H9 (cell line): ENCODE results near the gene MAP7D3. TPM values are rescaled to one million over a fixed set of nuclear protein-coding genes. Genes with fewer than 3 reads are reported as not detected.

Experiments used
- DNase-seq: peaks from one replicate; pipeline ENCODE4 v3.0.0-alpha.2; 2017
- H2AFZ ChIP-seq: one replicate; pipeline ENCODE4 v1.6.1; 2013; ENCODE audit warnings: mild to moderate bottlenecking, low read length, control low read depth, moderate library complexity
- H2AK5ac ChIP-seq: 2 replicates; pipeline ENCODE4 v1.6.1; 2013; ENCODE audit warnings: low read length, control low read depth, mixed read lengths; ENCODE audit not compliant: insufficient read length
- H2BK120ac ChIP-seq: one replicate; pipeline ENCODE4 v1.6.1; 2013; ENCODE audit warnings: low read depth, mild to moderate bottlenecking, low read length, control low read depth, inconsistent platforms; ENCODE audit not compliant: poor library complexity, severe bottlenecking
- H2BK12ac ChIP-seq: 2 replicates; pipeline ENCODE4 v1.6.1; 2013; ENCODE audit warnings: low read length, control low read depth, mixed read lengths, low read depth; ENCODE audit not compliant: insufficient read length
- H2BK15ac ChIP-seq: 2 replicates; pipeline ENCODE4 v1.6.1; 2013; ENCODE audit warnings: low read depth, low read length, control low read depth
- H2BK20ac ChIP-seq: one replicate; pipeline ENCODE4 v1.6.1; 2013; ENCODE audit warnings: low read depth, mild to moderate bottlenecking, low read length, control low read depth, inconsistent platforms; ENCODE audit not compliant: poor library complexity, severe bottlenecking
- H2BK5ac ChIP-seq: 2 replicates; pipeline ENCODE4 v1.6.1; 2013; ENCODE audit warnings: low read length, control low read depth, mixed read lengths; ENCODE audit not compliant: insufficient read length
- H3K14ac ChIP-seq: 2 replicates; pipeline ENCODE4 v1.6.1; 2013; ENCODE audit warnings: low read length, control low read depth; ENCODE audit not compliant: insufficient read depth
- H3K18ac ChIP-seq: 2 replicates; pipeline ENCODE4 v1.6.1; 2013; ENCODE audit warnings: low read depth, mild to moderate bottlenecking, mixed read lengths, low read length, control low read depth; ENCODE audit not compliant: insufficient read length
- H3K23ac ChIP-seq: 2 replicates; pipeline ENCODE4 v1.6.1; 2013; ENCODE audit warnings: low read length, control low read depth, mixed read lengths, low read depth; ENCODE audit not compliant: insufficient read length
- H3K23me2 ChIP-seq: 2 replicates; pipeline ENCODE4 v1.6.1; 2013; ENCODE audit warnings: low read depth, mild to moderate bottlenecking, mixed read lengths, low read length, control low read depth; ENCODE audit not compliant: insufficient read length, poor library complexity, severe bottlenecking
- H3K27ac ChIP-seq: 2 replicates; pipeline ENCODE4 v1.5.1; 2013; ENCODE audit warnings: low read length, control low read depth, mixed read lengths, low read depth; ENCODE audit not compliant: insufficient read length
- H3K27me3 ChIP-seq: 2 replicates; pipeline ENCODE4 v1.6.1; 2013; ENCODE audit warnings: low read length, control low read depth, inconsistent platforms; ENCODE audit not compliant: insufficient read depth
- H3K4ac ChIP-seq: 2 replicates; pipeline ENCODE4 v1.6.1; 2013; ENCODE audit warnings: low read depth, mild to moderate bottlenecking, control low read depth, inconsistent platforms, low read length, moderate library complexity
- H3K4me1 ChIP-seq: 2 replicates; pipeline ENCODE4 v1.6.1; 2013; ENCODE audit warnings: low read length, control low read depth, inconsistent platforms; ENCODE audit not compliant: insufficient read depth
- H3K4me2 ChIP-seq: 2 replicates; pipeline ENCODE4 v1.6.1; 2013; ENCODE audit warnings: low read length, control low read depth, mixed read lengths; ENCODE audit not compliant: insufficient read length, insufficient read depth
- H3K56ac ChIP-seq: 2 replicates; pipeline ENCODE4 v1.6.1; 2013; ENCODE audit warnings: low read depth, mild to moderate bottlenecking, mixed read lengths, low read length, control low read depth; ENCODE audit not compliant: insufficient read length
- H3K79me1 ChIP-seq: 2 replicates; pipeline ENCODE4 v1.6.1; 2013; ENCODE audit warnings: low read depth, mild to moderate bottlenecking, moderate library complexity, low read length, control low read depth, inconsistent platforms; ENCODE audit not compliant: insufficient read depth, poor library complexity, severe bottlenecking
- H3K79me2 ChIP-seq: 2 replicates; pipeline ENCODE4 v1.6.1; 2013; ENCODE audit warnings: low read length, control low read depth, inconsistent platforms; ENCODE audit not compliant: insufficient read depth
- H3K9ac ChIP-seq: 2 replicates; pipeline ENCODE4 v1.6.1; 2013; ENCODE audit warnings: low read length, control low read depth, mixed read lengths; ENCODE audit not compliant: insufficient read length; ENCODE audit errors: extremely low read depth
- H3K9me3 ChIP-seq: one replicate; pipeline ENCODE4 v1.6.1; 2013; ENCODE audit warnings: low read depth, low read length, inconsistent platforms; ENCODE audit not compliant: control insufficient read depth
- H3T11ph ChIP-seq: one replicate; pipeline ENCODE4 v1.6.1; 2013; ENCODE audit warnings: mild to moderate bottlenecking, low read length, control low read depth, inconsistent platforms
- H4K20me1 ChIP-seq: one replicate; pipeline ENCODE4 v1.6.1; 2013; ENCODE audit not compliant: control insufficient read depth, insufficient read length, insufficient read depth
- H4K5ac ChIP-seq: 2 replicates; pipeline ENCODE4 v1.6.1; 2013; ENCODE audit warnings: low read depth, mild to moderate bottlenecking, mixed read lengths, low read length, control low read depth; ENCODE audit not compliant: insufficient read length
- H4K8ac ChIP-seq: replicated peaks from 2 replicates; pipeline ENCODE4 v1.6.1; 2013; ENCODE audit warnings: low read length, control low read depth, mixed read lengths, low read depth; ENCODE audit not compliant: insufficient read length
- H4K91ac ChIP-seq: 2 replicates; pipeline ENCODE4 v1.6.1; 2013; ENCODE audit warnings: low read depth, mild to moderate bottlenecking, moderate library complexity, mixed read lengths, low read length, control low read depth; ENCODE audit not compliant: insufficient read length
- H3K27ac Mint-ChIP-seq, 3 experiments: 2 replicates in 2 of 3; 3 replicates in 1 of 3; pipeline ENCODE4 v1.8.0; 2020 to 2021; ENCODE audit warnings: mixed read lengths in 3 of 3, mild to moderate bottlenecking in 1 of 3, moderate library complexity in 1 of 3
- H3K27me3 Mint-ChIP-seq: 2 replicates; pipeline ENCODE4 v1.8.0; 2021; ENCODE audit warnings: low read depth, mild to moderate bottlenecking, moderate library complexity, mixed read lengths
- H3K36me3 Mint-ChIP-seq, 3 experiments: 2 replicates in 2 of 3; 3 replicates in 1 of 3; pipeline ENCODE4 v1.8.0; 2020 to 2021; ENCODE audit warnings: low read depth in 3 of 3, mixed read lengths in 3 of 3; ENCODE audit not compliant: insufficient read depth in 1 of 3
- H3K4me1 Mint-ChIP-seq, 2 experiments: 2 replicates each; pipeline ENCODE4 v1.8.0; 2020; ENCODE audit warnings: mixed read lengths in 2 of 2
- H3K4me3 Mint-ChIP-seq, 2 experiments: 2 replicates in 1 of 2; 3 replicates in 1 of 2; pipeline ENCODE4 v1.8.0; 2020 to 2021; ENCODE audit warnings: mild to moderate bottlenecking in 2 of 2, mixed read lengths in 2 of 2, moderate library complexity in 1 of 2
- H3K9me3 Mint-ChIP-seq, 2 experiments: 2 replicates in 1 of 2; 3 replicates in 1 of 2; pipeline ENCODE4 v1.8.0; 2020; ENCODE audit warnings: mild to moderate bottlenecking in 2 of 2, mixed read lengths in 2 of 2, moderate library complexity in 1 of 2
- CTCF ChIP-seq: fragments of 200-600 bp; sonication (generic); conservative IDR thresholded peaks from 3 replicates; pipeline ENCODE4 v1.8.0; 2021; ENCODE audit warnings: antibody characterized with exemption, mild to moderate bottlenecking
- WGBS: extraction: QIAGEN DNeasy Blood & Tissue Kit; methylation state at CpG from one replicate; pipeline ENCODE4 v1.1.7; 2013; ENCODE audit warnings: missing lambda C conversion rate, low lambda C conversion rate, mixed read lengths; ENCODE audit not compliant: insufficient read length; ENCODE audit errors: extremely low coverage; 5-methylcytosine and 5-hydroxymethylcytosine counted together
- total RNA-seq: library from RNA; stranded (reverse); gene quantifications from 2 replicates; pipeline ENCODE4 v1.2.1, GENCODE V29; 2021

Gene MAP7D3
- total RNA-seq, 1 experiment from 2014 or later = 15.2 TPM

- no peaks in the 10 kb centered on the region for H3K4me1 ChIP-seq
- H3K27me3 ChIP-seq = no peaks in the 10 kb centered on the region
- peaks cover 34% of the 10 kb centered on the region for H3K9me3 ChIP-seq
- no peak overlapping the region for H2BK5ac ChIP-seq
- no peak overlapping the region for H3K23ac ChIP-seq
- H3K14ac ChIP-seq = no peak overlapping the region
- H4K8ac ChIP-seq = no peak overlapping the region
- no peak overlapping the region for H3K27ac ChIP-seq
- no peak overlapping the region for H3K4ac ChIP-seq
- Mint-ChIP-seq H3K4me3 (no peak overlapping the region), H3K36me3 (0 out of 7 replicates have a peak, but pooled peaks cover 0 to 3% (median 0%) of the 10 kb centered on the region in 3 experiments), H3K27ac (no peak overlapping the region), H3K9me3 (peaks cover 49 to 56% of the 10 kb centered on the region in 2 experiments), H3K4me1 (no peaks in the 10 kb centered on the region), H3K27me3 (no peaks in the 10 kb centered on the region)
- H3K79me2 ChIP-seq = no peaks in the 10 kb centered on the region
- H3K79me1 ChIP-seq = no peaks in the 10 kb centered on the region
- no peak overlapping the region for H4K5ac ChIP-seq
- H2BK12ac ChIP-seq = no peak overlapping the region
- no peak overlapping the region for H4K91ac ChIP-seq
- H3K9ac ChIP-seq = no peak overlapping the region
- H2BK20ac ChIP-seq = no peak overlapping the region
- H3K56ac ChIP-seq = no peak overlapping the region
- H4K20me1 ChIP-seq = no peaks in the 10 kb centered on the region
- H2BK15ac ChIP-seq = no peak overlapping the region
- H3K18ac ChIP-seq = no peak overlapping the region
- no peak overlapping the region for H2BK120ac ChIP-seq
- DNase-seq = no peak
- TF ChIP-seq CTCF = no peak
- no peak overlapping the region for H2AFZ ChIP-seq
- WGBS = no CpG with 5 or more reads among the region's 8 CpGs
- H3K4me2 ChIP-seq = no peak overlapping the region
- H3K23me2 ChIP-seq = no peaks in the 10 kb centered on the region
- H3T11ph ChIP-seq = no peak overlapping the region
- H2AK5ac ChIP-seq = no peak overlapping the region
Observed at GRCh38 chrX:136185401-136186022, 65.7 kb downstream of the MAP7D3 start.
